Right forelimb (tissue), 1 donor: ENCODE data around the gene PCED1B.
"Not testable (repeated sequence)": the region's sequence is repeated elsewhere in the genome, so short reads cannot be mapped to it uniquely, and the experiment has no call there.

Experiments
- DNase-seq: peaks from one replicate; pipeline ENCODE4 v3.0.0-alpha.2; 2018

The PCED1B gene

DNA sequence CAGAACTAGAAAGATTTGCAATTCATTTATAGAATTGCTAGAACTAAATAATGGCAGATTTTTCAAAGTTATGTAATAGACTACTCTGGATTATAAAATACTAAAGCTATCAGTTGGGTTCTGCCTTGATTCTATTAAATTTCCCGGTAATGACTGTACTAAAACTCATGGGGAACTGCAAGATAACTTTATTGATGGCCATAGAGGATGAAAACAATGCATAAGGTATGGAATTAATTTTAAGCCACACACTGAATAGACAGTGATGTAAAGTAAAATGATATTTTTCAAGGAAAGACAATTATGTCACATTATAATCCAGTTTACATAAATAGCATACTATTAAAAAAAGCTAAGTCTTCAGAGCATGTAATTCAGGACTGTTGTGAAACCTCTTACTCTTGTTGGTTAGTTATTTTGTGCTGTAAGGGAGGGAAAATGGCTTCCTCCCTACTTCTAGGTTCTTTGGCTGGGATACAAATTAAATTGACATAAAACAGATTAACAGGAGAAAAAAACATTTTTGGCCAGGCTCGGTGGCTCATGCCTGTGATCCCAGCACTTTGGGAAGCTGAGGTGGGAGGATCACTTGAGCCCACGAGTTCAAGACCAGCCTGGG, 134.7 kb downstream of the PCED1B start:
- DNase-seq = no peak

DNA sequence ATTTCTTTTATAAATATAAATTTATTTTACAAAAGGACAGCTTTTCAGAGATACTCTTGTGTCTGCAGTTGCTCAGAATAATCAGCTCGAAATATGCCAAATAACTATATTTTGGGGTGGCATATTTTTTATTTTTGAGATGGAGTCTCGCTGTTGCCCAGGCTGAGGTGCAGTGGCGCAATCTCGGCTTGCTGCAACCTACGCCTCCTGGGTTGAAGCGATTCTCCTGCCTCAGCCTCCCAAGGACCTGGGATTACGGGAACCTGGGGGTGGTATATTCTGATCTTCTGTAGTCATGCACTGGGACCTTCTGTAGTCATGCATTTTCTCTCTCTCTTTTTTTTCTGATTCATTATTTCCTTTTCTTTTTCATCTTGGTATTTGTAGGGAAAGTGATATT, 135.3 kb downstream of the PCED1B start:
- no peak for DNase-seq

DNA sequence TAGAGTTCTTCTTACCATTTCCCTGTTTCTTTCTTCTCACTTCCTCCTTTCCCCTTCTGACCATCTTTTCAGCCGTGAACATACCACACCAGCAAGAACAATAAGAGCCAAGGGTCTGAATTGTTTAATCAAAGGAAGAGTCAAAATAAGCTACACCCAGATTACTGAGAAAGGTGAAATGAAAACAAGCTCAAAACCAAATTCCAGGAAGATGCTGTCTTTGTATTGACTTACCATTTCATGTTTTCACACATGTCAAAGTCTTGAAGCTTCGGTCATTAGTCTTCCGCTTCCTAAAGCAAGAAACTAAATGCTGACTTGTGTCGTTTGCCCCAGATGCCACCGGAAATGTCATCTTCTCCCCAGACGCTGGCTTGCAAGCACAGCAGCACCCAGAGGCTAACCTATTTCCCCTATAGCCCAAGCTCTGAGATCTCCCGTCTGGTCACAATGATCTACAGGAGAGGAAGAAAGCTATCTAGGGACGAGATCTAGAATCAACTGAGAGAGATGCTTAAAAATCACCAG, 136.8 kb downstream of the PCED1B start:
- no peak for DNase-seq

DNA sequence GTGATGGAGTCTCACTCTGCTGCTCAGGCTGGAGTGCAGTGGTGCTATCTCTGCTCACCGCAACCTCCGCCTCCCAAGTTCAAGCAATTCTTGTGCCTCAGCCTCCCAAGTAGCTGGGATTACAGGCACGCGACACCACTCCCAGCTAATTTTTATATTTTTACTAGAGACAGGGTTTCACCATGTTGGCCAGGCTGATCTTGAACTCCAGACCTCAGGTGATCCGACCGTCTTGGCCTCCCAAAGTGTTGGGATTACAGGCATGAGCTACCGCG, 138.1 kb downstream of the PCED1B start:
- not testable (repeated sequence) for DNase-seq

DNA sequence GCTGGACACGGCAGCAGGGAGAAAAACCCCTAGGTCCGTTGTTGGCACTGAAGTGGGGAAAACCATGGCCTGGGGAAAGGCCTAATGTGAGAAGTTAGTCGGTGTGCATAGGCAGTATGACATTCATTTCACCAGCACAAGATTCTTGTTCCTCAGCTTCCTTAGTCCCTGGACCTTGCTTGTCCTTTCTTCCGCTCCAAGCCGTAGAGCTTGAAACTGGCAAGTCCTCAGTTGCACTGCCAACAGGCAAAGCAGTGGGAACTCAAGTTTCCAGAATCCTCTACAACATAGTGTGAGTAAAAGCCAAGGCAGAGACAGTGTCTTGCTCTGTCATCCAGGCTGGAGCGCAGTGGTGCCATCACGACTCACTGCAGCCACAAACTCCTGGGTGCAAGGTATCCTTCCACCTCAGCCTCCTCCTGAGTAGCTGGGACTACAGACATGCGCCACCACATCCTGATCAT, 138.8 kb downstream of the PCED1B start:
- no peak for DNase-seq

DNA sequence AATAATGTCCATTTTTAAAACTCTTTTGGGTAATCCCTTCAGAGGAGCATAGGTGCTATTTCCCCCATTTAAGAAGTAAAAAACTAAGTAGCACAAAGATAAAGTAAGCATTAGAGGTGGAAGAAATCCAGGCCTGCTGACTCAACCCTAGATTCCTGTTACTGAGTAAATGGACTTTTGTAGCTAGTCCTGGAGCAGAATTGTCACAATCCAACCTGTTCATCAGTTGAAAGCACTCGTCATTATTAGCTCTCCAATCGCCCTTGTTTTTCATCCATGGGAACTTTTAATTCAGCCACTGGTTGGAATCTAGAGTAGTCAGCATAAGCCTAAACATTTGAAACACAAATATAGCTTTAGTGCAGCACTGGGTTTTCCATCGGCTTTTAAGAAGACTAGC, 139.8 kb downstream of the PCED1B start:
- no peak for DNase-seq

DNA sequence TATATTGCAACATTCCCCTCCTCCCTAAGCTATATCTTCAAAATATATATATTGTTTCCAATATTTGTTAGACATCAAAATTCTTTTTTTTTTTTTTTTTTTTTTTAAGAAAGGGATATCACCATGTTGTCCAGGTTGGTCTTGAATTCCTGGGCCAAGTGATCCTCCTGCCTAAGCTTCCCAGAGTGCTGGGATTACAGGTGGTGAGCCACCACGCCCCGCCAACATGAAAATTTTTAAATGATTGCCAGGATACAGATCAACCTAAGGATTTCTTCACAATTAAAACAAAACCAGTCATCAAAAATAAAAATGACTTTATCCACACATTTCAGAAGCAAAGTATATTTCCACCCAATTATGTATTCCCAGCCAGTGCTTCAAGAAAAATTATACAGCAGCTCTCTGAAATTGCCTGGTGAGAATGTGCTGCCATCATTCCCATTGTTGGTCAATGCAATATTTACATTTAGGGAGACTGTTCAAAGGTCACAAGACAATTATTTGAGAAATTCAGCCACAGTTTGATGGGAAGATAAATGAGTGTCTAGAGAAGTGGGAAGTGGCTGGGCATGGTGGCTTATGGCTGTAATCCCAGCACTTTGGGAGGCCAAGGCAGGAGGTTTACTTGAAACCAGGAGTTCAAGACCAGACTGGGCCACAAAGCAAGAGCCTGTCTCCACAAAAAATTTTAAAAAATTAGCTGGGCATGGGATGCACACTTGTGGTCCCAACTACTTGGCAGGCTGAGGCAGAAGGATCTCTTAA, 142.0 kb downstream of the PCED1B start:
- DNase-seq = no peak

DNA sequence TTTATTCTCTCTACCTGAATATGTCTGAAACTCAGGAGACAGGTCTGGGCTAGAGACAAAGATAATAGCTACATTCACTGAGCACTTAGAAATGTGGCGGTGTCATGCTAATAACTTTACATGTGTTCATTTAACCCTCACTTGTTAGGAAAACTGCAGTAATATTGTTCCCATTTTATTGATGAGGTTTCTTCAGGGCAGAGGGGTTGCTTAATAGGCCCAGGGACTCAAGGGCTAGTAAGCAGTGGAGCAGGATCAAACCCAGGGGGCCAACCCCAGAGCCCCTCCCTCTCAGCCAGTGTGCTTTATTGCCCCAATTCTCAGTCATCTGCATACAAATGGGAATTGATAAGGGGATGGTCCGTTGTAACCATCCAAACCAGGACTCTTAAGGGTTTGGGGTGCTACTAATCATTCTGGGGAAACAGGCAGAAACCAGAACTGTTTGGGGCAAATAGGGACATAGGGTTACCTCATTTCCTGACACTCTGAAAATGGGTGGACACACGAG, 143.2 kb downstream of the PCED1B start:
- no peak for DNase-seq

DNA sequence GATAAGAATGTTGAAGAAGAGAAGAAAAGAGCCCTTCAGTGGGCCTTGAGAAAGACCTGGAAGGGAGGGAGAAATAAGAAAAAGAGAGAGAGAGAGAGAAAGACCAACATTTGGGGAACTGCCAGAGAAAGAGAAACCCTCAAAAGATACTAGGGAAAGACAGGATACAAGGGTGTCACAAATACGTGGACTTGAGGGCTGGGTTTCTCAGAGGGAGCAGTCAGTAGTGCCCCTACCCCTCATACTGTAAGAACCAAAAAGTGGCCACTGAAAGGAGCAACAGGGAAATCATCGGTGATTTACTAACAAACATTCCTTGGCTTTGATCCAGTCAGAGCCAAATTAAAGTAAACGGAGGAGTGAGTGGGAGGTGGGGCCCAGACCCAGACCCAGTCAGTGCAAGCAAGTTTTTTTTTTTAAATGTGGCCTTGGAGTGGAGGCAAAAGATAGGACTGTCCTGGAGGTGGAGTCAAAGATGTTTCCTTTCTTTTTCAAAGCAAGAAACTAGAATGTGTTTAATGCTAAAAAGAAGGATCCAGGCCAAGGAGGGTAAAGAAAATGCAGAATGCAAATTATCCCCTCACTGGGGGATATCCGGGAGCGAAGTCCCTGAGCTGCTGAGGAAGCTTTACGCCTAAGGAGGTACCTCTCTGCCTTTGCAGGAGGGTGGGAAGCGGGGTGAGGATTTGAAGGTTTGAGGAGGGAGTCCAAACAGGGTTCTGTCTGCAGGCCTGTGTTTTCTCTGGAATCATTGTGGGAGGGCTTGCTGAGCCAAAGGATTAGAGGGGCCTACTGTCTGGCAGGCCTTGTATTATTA, 143.8 kb downstream of the PCED1B start:
- DNase-seq = no peak

DNA sequence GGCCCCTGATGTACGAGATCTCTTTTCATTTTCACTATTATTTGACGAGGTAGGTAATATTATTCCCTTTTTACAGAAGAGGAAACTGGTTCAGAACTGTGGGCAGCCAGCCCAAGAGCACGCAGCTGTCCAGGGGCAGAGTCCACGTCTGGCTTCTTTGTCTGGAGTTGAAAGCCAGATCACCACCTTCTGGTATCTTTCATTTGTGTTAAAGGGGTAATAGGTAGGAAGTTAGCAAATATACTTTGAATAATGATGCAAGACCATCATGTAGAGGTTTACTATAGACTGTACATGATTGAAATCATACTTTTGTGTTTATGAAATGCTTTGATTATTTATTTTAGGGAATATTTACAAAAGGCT, 144.4 kb downstream of the PCED1B start:
- DNase-seq = no peak

DNA sequence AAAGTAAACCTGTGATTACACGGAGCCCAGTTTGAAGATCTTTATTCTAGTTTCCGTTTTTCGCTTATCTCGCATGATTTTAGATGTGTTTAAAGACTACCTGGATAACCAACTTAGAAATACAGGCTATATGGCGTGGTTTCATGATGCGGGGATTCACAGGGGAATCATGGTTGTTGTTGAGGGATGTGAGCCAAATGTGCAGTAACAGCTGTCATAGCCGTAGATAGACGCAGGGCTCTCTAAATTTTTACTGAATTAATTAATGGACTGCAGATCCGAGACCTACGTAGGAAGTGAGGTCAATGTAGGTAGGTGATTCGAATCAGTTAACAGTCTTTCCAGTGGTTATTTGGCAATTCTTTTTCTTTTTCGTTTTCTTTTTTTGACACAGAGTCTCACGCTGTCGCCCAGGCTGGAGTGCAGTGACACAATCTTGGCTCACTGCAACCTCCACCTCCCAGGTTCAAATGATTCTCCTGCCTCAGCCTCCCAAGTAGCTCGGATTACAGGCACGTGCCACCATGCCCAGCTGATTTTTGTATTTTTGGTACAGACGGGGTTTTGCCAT, 145.2 kb downstream of the PCED1B start:
- no peak for DNase-seq

DNA sequence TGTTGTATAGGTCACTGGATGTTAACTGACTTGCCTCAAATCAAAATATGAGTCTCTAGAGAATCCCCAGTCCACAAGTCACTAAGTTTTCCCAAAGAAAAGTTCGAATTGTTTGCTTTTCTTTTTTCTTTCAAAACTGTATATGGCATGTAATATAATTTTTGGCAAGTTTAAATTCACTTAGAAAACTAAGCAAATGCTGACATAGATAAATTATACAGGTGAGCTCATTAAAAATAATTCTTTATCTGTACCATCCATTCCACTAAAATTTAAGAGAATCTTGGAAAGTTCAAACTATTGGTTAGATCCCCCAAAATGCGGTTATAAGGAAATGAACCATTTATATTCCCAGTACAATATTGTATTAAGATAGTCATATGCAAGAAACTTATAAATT, 145.9 kb downstream of the PCED1B start:
- no peak for DNase-seq

DNA sequence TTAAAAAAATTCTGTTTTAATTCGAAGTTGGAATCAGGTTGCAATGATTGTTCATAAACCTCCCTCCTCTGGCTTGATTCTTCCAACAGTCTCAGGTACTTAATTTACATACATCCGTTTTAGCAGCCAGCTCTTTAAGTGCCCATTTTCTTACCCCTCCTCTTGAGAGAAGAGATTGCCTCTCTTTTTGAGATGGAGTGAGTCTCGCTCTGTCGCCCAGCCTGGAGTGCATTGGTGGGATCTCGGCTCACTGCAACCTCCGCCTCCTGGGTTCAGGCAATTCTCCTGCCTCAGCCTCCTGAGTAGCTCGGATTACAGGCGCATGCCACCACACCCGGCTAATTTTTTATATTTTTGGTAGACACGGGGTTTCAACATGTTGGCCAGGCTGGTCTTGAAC, 146.8 kb downstream of the PCED1B start:
- no peak for DNase-seq

DNA sequence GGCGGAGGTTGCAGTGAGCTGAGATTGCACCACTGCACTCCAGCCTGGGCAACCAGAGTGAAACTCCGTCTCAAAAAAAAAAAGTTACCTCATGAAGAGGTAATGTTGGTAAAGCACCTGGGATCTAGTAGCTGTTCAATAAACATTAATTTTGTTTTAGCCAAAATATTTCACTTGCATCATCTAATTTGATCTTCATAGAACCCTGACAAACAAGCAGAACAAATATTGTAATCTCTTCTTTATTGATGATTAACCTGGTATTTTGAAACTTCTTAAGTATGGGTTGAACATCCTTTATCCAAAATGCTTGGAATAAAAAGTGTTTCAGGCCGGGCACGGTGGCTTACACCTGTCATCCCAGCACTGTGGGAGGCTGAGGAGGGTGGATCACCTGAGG, 149.4 kb downstream of the PCED1B start:
- no peak for DNase-seq

DNA sequence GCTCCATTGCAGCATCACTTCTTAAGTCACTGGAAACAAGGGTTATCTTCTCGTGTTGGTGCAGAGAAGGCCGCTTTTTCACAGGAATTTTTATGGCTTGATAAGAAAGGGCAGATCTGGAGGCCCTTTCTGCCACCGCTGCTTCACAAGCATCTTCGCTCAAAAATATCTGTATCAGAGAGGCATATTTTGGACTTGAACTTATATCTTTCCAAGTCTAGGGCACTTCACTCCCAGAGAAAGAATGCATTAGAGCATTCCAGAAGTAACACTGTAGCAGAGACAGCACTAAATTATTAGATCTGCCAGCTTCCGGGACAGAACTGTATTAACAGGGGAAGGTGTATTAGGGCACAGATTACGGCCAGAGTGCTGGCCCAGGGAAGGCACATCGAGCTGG, 152.0 kb downstream of the PCED1B start:
- no peak for DNase-seq

DNA sequence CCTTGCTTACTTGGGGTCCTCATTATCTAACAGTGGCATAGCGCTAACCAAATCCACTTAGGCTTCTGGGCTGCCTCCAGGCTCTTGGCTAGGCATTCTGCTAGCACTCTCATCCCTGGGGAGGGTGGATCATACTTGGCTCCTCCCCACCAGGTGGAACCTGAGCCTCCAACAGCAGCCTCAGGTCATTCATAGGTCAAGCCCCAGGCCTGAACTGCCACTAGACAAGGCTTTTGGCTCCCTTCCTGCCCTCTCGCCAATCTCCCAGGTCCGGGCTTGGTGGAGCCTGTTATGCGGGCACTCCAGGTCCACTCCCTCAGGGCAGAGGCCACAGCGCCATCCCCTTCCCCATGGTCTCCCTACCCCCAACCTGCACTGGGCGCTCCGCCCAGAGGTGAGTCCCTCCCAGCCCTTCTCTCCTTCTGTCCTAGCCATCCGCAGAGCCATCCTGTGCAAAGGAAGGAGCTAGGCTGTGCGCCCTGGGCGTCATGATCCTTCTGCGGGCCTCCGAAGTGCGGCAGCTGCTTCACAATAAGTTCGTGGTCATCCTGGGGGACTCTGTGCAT, 155.2 kb downstream of the PCED1B start:
- DNase-seq = no peak

DNA sequence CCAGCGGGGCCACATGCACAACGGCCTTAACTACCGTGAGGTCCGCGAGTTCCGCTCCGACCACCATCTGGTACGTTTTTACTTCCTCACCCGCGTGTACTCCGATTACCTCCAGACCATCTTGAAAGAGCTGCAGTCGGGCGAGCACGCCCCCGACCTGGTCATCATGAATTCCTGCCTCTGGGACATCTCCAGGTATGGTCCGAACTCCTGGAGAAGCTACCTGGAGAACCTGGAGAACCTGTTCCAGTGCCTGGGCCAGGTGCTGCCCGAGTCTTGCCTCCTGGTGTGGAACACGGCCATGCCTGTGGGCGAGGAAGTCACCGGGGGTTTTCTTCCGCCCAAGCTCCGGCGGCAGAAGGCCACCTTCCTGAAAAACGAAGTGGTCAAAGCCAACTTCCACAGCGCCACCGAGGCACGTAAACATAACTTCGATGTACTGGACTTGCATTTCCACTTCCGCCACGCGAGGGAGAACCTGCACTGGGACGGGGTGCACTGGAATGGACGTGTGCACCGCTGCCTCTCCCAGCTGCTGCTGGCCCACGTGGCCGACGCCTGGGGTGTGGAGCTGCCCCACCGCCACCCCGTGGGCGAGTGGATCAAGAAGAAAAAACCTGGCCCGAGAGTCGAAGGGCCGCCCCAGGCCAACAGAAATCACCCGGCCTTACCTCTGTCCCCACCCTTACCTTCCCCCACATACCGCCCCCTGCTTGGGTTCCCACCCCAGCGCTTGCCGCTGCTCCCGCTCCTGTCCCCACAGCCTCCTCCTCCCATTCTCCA, 156.0 kb downstream of the PCED1B start:
- no peak for DNase-seq

DNA sequence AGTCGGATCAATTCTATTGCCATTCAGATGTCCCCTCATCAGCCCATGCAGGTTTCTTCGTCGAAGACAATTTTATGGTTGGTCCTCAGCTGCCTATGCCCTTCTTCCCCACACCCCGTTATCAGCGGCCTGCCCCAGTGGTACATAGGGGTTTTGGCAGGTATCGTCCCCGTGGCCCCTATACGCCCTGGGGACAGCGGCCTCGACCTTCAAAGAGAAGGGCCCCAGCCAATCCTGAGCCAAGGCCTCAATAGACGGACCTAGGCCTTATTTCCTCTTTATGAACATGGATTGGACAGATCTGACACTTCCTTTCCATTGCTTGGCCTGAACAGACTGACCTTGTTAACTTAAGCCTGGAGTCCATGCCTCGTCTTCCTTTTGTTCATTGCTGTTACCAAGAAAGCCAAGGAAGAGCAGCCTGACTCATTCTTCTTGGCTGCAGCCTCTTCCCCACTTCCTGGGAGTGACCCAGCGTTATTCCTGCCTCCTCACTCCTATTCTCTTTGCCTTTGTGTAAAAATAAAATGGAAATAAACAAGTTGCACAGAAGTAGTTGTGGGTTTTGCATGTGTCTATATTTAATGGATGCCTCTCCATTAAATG, 156.8 kb downstream of the PCED1B start:
- no peak for DNase-seq

DNA sequence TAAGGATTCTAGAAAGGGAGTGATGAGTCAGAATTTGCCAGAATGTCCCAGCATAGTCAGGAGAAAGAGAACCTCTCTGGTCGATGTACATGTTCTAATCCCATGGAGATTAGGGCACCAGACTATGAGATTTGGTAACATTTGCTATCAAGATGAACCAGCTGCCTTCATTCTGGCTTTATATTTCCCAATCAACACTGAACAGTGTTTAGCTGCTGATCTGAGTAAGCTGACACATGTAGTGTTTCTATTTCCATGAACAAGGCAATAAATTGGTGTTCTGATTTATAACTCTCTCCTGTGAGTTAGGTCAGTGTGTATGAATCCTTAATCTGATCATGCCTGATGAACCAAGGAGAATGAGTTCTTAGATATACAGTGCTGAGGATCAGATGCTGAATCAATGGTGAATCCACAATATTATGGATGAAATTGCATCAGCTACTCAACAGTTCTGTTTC, 158.4 kb downstream of the PCED1B start:
- DNase-seq = no peak

DNA sequence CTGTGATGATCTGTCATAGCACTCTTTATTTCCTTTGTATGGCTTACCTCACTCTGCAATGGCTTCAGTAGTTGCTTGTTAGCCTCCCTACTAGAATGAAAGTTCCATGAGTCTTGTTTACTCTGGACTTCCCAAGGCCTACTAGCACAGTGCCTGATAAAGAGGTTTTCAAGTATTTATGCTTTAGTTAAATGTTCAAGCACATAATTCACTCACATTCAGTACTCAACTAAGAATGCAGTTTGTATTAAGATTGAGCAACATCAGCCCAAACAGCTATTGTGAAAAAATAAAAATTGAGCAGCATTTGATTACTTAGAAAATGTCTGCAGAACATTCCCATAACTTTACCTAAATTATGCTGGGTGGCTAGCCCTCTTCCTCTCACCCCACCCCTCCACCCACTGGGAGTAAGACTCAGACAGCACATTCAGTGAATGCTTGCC, 159.3 kb downstream of the PCED1B start:
- DNase-seq = no peak

DNA sequence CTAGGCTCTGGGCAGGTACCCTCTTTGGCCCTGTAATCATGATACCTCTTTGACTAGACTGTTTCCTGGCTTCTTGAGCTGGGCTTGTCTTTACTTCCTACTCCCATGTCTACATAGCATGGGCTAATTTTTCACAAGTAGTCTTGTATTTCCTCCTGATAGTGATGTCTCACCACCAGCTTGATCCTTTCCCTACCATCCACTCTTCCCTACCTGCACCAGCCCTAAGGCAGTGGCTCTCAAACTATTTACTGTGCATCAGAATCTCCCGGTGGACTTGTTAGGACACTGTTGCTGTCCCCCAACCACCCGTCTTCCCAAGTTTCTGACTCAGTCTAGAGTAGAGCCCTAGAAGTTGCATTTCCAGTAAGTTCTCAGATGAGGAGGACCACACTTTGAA, 163.0 kb downstream of the PCED1B start:
- no peak for DNase-seq

DNA sequence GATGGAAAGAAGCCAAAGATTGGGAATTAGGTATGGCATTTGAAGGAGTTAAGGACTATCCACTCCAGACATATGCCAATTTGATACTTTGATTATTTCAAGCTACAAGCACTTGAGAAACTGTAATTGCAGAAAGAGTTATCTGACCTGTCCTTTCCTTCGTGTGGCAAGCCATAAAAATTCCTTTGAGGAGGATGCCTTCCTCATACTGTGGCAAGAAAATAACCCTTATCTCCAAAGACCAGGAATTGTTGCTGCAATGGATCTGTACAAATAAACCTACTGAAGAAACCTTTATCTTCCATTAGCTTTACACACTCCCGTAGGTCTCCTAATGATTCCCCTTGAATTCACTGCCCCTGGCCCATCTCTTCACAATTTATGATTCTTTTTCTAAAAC, 165.4 kb downstream of the PCED1B start:
- no peak for DNase-seq
